H1 (cell line): ENCODE results near the gene WDR19. TPM values are rescaled to one million over a fixed set of nuclear protein-coding genes. Genes with fewer than 3 reads are reported as not detected.

Experiments used
- CTCF ChIA-PET: fragments of 300-600 bp; sonication (Branson Sonifier 250); formaldehyde crosslinking; loops from one replicate; lab custom pipeline; 2021; ENCODE audit not compliant: partially characterized antibody; lab: Charles Lee
- POLR2A ChIA-PET: fragments of 300-600 bp; sonication (Branson Sonifier 250); formaldehyde crosslinking; loops from one replicate; lab custom pipeline; 2021; ENCODE audit warnings: inconsistent platforms; ENCODE audit not compliant: partially characterized antibody; lab: Charles Lee
- DNase-seq, 2 experiments: peaks; one replicate each; pipeline versions ENCODE4 v3.0.0 to v3.0.0-alpha.2; 2010 to 2022; ENCODE audit warnings: low spot score in 2 of 2, low read depth in 1 of 2, mixed read lengths in 1 of 2
- FAIRE-seq: peaks from 2 replicates; lab custom pipeline; 2011; peaks lifted over from hg19 to GRCh38; lab: Jason Lieb, UNC
- H2AFZ ChIP-seq: 2 replicates; pipeline ENCODE4 v1.8.1; 2012; ENCODE audit warnings: low read length, inconsistent platforms
- H2AK5ac ChIP-seq: 2 replicates; pipeline ENCODE4 v1.6.1; 2013; ENCODE audit warnings: low read depth, low read length
- H2BK120ac ChIP-seq: replicated peaks from 2 replicates; pipeline ENCODE3; 2013; ENCODE audit warnings: low read depth, low read length, inconsistent platforms
- H2BK12ac ChIP-seq: 2 replicates; pipeline ENCODE4 v1.6.1; 2013; ENCODE audit warnings: low read depth, low read length
- H2BK15ac ChIP-seq: 2 replicates; pipeline ENCODE4 v1.6.1; 2013; ENCODE audit warnings: low read length
- H2BK20ac ChIP-seq: 2 replicates; pipeline ENCODE4 v1.6.1; 2013; ENCODE audit warnings: low read length
- H2BK5ac ChIP-seq: 2 replicates; pipeline ENCODE4 v1.6.1; 2013; ENCODE audit warnings: low read depth, low read length
- H3K14ac ChIP-seq: 2 replicates; pipeline ENCODE4 v1.6.1; 2013; ENCODE audit warnings: inconsistent platforms; ENCODE audit not compliant: insufficient read length
- H3K18ac ChIP-seq: 2 replicates; pipeline ENCODE4 v1.6.1; 2013; ENCODE audit warnings: low read length; ENCODE audit errors: extremely low read depth
- H3K23ac ChIP-seq: 2 replicates; pipeline ENCODE4 v1.6.1; 2013; ENCODE audit warnings: inconsistent platforms; ENCODE audit not compliant: insufficient read length
- H3K23me2 ChIP-seq: 2 replicates; pipeline ENCODE4 v1.6.1; 2013; ENCODE audit warnings: low read depth, low read length
- H3K27ac ChIP-seq: 2 replicates; pipeline ENCODE4 v1.6.1; 2011; ENCODE audit warnings: low read depth, low read length, inconsistent platforms
- H3K27me3 ChIP-seq, 4 experiments: replicated peaks in 1 of 4; 1 replicate in 1 of 4; 2 replicates in 3 of 4; pipeline versions ENCODE4 v1.6.1 to v1.8.1; 2011 to 2013; ENCODE audit warnings: low read length in 3 of 4, mild to moderate bottlenecking in 3 of 4, inconsistent platforms in 2 of 4, mixed read lengths in 2 of 4, moderate library complexity in 1 of 4; ENCODE audit not compliant: control insufficient read depth in 3 of 4, insufficient read depth in 3 of 4; ENCODE audit errors: extremely low read depth in 1 of 4
- H3K36me3 ChIP-seq, 4 experiments: 2 replicates each; pipeline versions ENCODE4 v1.6.1 to v1.8.1; 2011 to 2013; ENCODE audit warnings: mild to moderate bottlenecking in 4 of 4, low read length in 3 of 4, moderate library complexity in 2 of 4, control low read depth in 1 of 4, inconsistent platforms in 1 of 4; ENCODE audit not compliant: insufficient read depth in 4 of 4, control insufficient read depth in 2 of 4
- H3K4ac ChIP-seq: replicated peaks from 2 replicates; pipeline ENCODE3; 2013; ENCODE audit warnings: low read length, low read depth, mixed read lengths, inconsistent platforms; ENCODE audit not compliant: insufficient read length
- H3K4me1 ChIP-seq, 4 experiments: replicated peaks in 1 of 4; 1 replicate in 1 of 4; 2 replicates in 3 of 4; pipeline versions ENCODE4 v1.6.1 to v1.8.1; 2011 to 2013; ENCODE audit warnings: low read length in 3 of 4, inconsistent platforms in 2 of 4, mixed read lengths in 1 of 4; ENCODE audit not compliant: insufficient read depth in 4 of 4, control insufficient read depth in 3 of 4
- H3K4me2 ChIP-seq, 2 experiments: 2 replicates each; pipeline versions ENCODE4 v1.6.1 to v1.8.1; 2011 to 2013; ENCODE audit warnings: low read depth in 2 of 2, low read length in 2 of 2, control low read depth in 1 of 2, inconsistent platforms in 1 of 2, mild to moderate bottlenecking in 1 of 2; ENCODE audit not compliant: insufficient read depth in 1 of 2
- H3K4me3 ChIP-seq, 4 experiments: fragments of 200-600, 300-600 bp in 1 of 4; sonication (generic), shearing (Covaris generic), sonication (Bioruptor Twin) in 1 of 4; 2 replicates each; pipeline versions ENCODE4 v1.5.1 to v1.8.1; 2011 to 2016; ENCODE audit warnings: low read length in 4 of 4, low read depth in 3 of 4, control low read depth in 2 of 4, inconsistent platforms in 2 of 4, mild to moderate bottlenecking in 2 of 4, mixed read lengths in 1 of 4, moderate library complexity in 1 of 4; ENCODE audit not compliant: insufficient read depth in 2 of 4; ENCODE audit errors: extremely low read depth in 1 of 4
- H3K56ac ChIP-seq: replicated peaks from 2 replicates; pipeline ENCODE3; 2013; ENCODE audit warnings: low read depth, mild to moderate bottlenecking, mixed read lengths, low read length, inconsistent platforms; ENCODE audit not compliant: insufficient read length
- H3K79me1 ChIP-seq: 2 replicates; pipeline ENCODE4 v1.6.1; 2013; ENCODE audit warnings: low read depth, low read length, control low read depth
- H3K79me2 ChIP-seq, 2 experiments: 2 replicates each; pipeline versions ENCODE4 v1.6.1 to v1.8.1; 2012 to 2013; ENCODE audit warnings: low read length in 2 of 2, mild to moderate bottlenecking in 2 of 2, inconsistent platforms in 1 of 2; ENCODE audit not compliant: insufficient read depth in 2 of 2, control insufficient read depth in 1 of 2
- H3K9ac ChIP-seq, 4 experiments: replicated peaks in 1 of 4; 1 replicate in 1 of 4; 2 replicates in 3 of 4; pipeline versions ENCODE4 v1.6.1 to v1.8.1; 2011 to 2013; ENCODE audit warnings: low read depth in 3 of 4, low read length in 3 of 4, control low read depth in 2 of 4, mild to moderate bottlenecking in 2 of 4, moderate library complexity in 2 of 4, inconsistent platforms in 1 of 4; ENCODE audit errors: extremely low read depth in 1 of 4
- H3K9me3 ChIP-seq, 2 experiments: 2 replicates each; pipeline versions ENCODE4 v1.6.1 to v1.8.1; 2012 to 2013; ENCODE audit warnings: mild to moderate bottlenecking in 2 of 2, moderate library complexity in 2 of 2, control low read depth in 1 of 2, inconsistent platforms in 1 of 2, low read depth in 1 of 2, low read length in 1 of 2, mixed read lengths in 1 of 2; ENCODE audit not compliant: insufficient read depth in 2 of 2
- H4K20me1 ChIP-seq, 2 experiments: replicated peaks in 1 of 2; 2 replicates each; pipeline versions ENCODE3 to v1.8.1; 2011 to 2013; ENCODE audit warnings: inconsistent platforms in 2 of 2, low read length in 2 of 2, mild to moderate bottlenecking in 1 of 2; ENCODE audit not compliant: insufficient read depth in 2 of 2, control insufficient read depth in 1 of 2
- H4K5ac ChIP-seq: 2 replicates; pipeline ENCODE4 v1.6.1; 2013; ENCODE audit warnings: low read length, low read depth, mixed read lengths, inconsistent platforms; ENCODE audit not compliant: insufficient read length
- H4K8ac ChIP-seq: 2 replicates; pipeline ENCODE4 v1.8.0; 2013; ENCODE audit warnings: mild to moderate bottlenecking, moderate library complexity, low read length, inconsistent platforms; ENCODE audit not compliant: insufficient read depth; ENCODE audit errors: extremely low read depth
- H4K91ac ChIP-seq: replicated peaks from 2 replicates; pipeline ENCODE3; 2013; ENCODE audit warnings: low read length, mixed read lengths, inconsistent platforms; ENCODE audit not compliant: insufficient read length
- WGBS, 2 experiments: shearing (Covaris generic) in 1 of 2; methylation state at CpG; one replicate each; pipeline versions ENCODE4 v1.1.6 to v1.1.7; 2013 to 2015; ENCODE audit warnings: low lambda C conversion rate in 2 of 2, mixed read lengths in 2 of 2, inconsistent platforms in 1 of 2, low coverage in 1 of 2, missing lambda C conversion rate in 1 of 2; ENCODE audit not compliant: insufficient replicate concordance in 2 of 2, insufficient coverage in 1 of 2, insufficient read length in 1 of 2; ENCODE audit errors: extremely low coverage in 1 of 2, missing lambda C conversion rate in 1 of 2; 5-methylcytosine and 5-hydroxymethylcytosine counted together
- polyA plus RNA-seq, 7 experiments: library from polyadenylated mRNA; depleted of rRNA in 3 of 7; stranded (reverse) in 5 of 7; unstranded in 2 of 7; fragments of >200 nt in 5 of 7; fragments of 200-250 nt in 2 of 7; gene quantifications; 1 replicate in 5 of 7; 2 replicates in 1 of 7; 4 replicates in 1 of 7; pipeline versions ENCODE4 v1.2.1 to v1.2.3, GENCODE V29; 2011 to 2013; ENCODE audit warnings: missing spikeins in 2 of 7, mixed read lengths in 2 of 7
- total RNA-seq: library from RNA; stranded (reverse); fragmentation: NEBNext Ultra II Directional; extraction: Animal tissue kit (Norgen Biotek cat#: 25700); gene quantifications from 2 replicates; pipeline ENCODE4 v1.2.1, GENCODE V29; 2021

WDR19 gene
- total and polyA plus RNA-seq, 2 of the 8 experiments (the other 6 are each of a cell fraction or from before 2014, with no cell fraction given) = 22.2 to 23.3 TPM

GRCh38 chr4:39279416-39279815, 97.1 kb downstream of the WDR19 start:
- FAIRE-seq = no peak
- Histone ChIP-seq H4K20me1 (no peaks in the 10 kb centered on the region), H3K23ac (no peak overlapping the region), H3K4me2 (no peak overlapping the region), H3K27me3 (no peaks in the 10 kb centered on the region), H3K23me2 (no peaks in the 10 kb centered on the region), H2AK5ac (no peak overlapping the region), H2BK20ac (no peak overlapping the region), H3K4me1 (no peaks in the 10 kb centered on the region), H2BK5ac (no peak overlapping the region), H4K8ac (no peak overlapping the region), H2BK120ac (no peak overlapping the region), H3K56ac (no peak overlapping the region), H3K14ac (no peak overlapping the region), H3K79me2 (no peaks in the 10 kb centered on the region), H2AFZ (no peak overlapping the region), H2BK12ac (no peak overlapping the region), H3K18ac (no peak overlapping the region), H2BK15ac (no peak overlapping the region), H3K9me3 (no peaks in the 10 kb centered on the region), H4K5ac (no peak overlapping the region), H3K36me3 (peaks cover 0 to 18% (median 2%) of the 10 kb centered on the region in 4 experiments; a peak in 3 of 8 replicates), H3K27ac (no peak overlapping the region), H3K4me3 (no peak overlapping the region), H3K79me1 (no peaks in the 10 kb centered on the region), H3K4ac (no peak overlapping the region), H3K9ac (no peak overlapping the region), H4K91ac (no peak overlapping the region)
- 89% methylated on average over 5 of the region's 5 CpGs; no CpG with 5 or more reads in 1 of the 2 experiments for WGBS, 2 experiments
- CTCF ChIA-PET = no interaction called here
- POLR2A ChIA-PET = no interaction called here
- DNase-seq = no peak
